SK-N-SH (cell line): ENCODE measurements around the gene SRCIN1. TPM values are rescaled to one million over a fixed set of nuclear protein-coding genes. Genes with fewer than 3 reads are reported as not detected.

ENCODE experiments used
- CTCF ChIA-PET: fragments of 300-600, 350-600 bp; formaldehyde crosslinking; extraction: SDS; loops from one replicate; lab custom pipeline; 2021; lab: Yijun Ruan, JAX
- POLR2A ChIA-PET: fragments of 350-600 bp; sonication (Branson Sonifier 250); formaldehyde crosslinking; extraction: SDS; loops from one replicate; lab custom pipeline; 2020; ENCODE audit warnings: antibody characterized with exemption, inconsistent platforms; lab: Yijun Ruan, JAX
- DNase-seq: peaks from one replicate; pipeline ENCODE4 v3.0.0; 2012
- H2AFZ ChIP-seq: fragments of 200-600 bp; sonication (generic); 2 replicates; pipeline ENCODE4 v1.8.1; 2016; ENCODE audit warnings: antibody characterized with exemption, mild to moderate bottlenecking, low read depth
- H3F3A ChIP-seq: fragments of 200-600 bp; sonication (generic); replicated peaks from 2 replicates; pipeline ENCODE3; 2016; ENCODE audit warnings: antibody characterized with exemption, mild to moderate bottlenecking; ENCODE audit not compliant: insufficient read depth
- H3K27ac ChIP-seq, 2 experiments: fragments of 200-500 bp in 1 of 2; fragments of 200-600 bp in 1 of 2; sonication (Bioruptor generic) in 1 of 2; sonication (generic), shearing (Covaris generic) in 1 of 2; 2 replicates each; pipeline versions ENCODE4 v1.5.1 to v1.6.1; 2014 to 2016; ENCODE audit warnings: low read depth in 2 of 2, inconsistent platforms in 1 of 2, low read length in 1 of 2, mild to moderate bottlenecking in 1 of 2, mixed read lengths in 1 of 2
- H3K27me3 ChIP-seq: fragments of 200-600 bp; sonication (generic), shearing (Covaris generic); 2 replicates; pipeline ENCODE4 v1.6.1; 2016; ENCODE audit warnings: mixed run types; ENCODE audit not compliant: insufficient read depth
- H3K36me3 ChIP-seq, 2 experiments: fragments of 200-500 bp in 1 of 2; fragments of 200-600 bp in 1 of 2; sonication (Bioruptor generic) in 1 of 2; sonication (generic) in 1 of 2; replicated peaks in 1 of 2; 2 replicates each; pipeline versions ENCODE3 to v1.5.1; 2014 to 2016; ENCODE audit warnings: low read length in 1 of 2, mild to moderate bottlenecking in 1 of 2; ENCODE audit not compliant: insufficient read depth in 2 of 2, control insufficient read depth in 1 of 2
- H3K4me1 ChIP-seq, 2 experiments: fragments of 200-500 bp in 1 of 2; fragments of 200-600 bp in 1 of 2; sonication (Bioruptor generic) in 1 of 2; sonication (generic), shearing (Covaris generic) in 1 of 2; 2 replicates each; pipeline versions ENCODE4 v1.5.1 to v1.6.1; 2014 to 2016; ENCODE audit warnings: low read depth in 1 of 2, low read length in 1 of 2, mixed run types in 1 of 2; ENCODE audit not compliant: insufficient read depth in 2 of 2, control insufficient read depth in 1 of 2
- H3K4me2 ChIP-seq: fragments of 200-600 bp; sonication (generic), shearing (Covaris generic); 2 replicates; pipeline ENCODE4 v1.6.1; 2017; ENCODE audit warnings: mixed run types
- H3K4me3 ChIP-seq, 2 experiments: fragments of 200-500 bp in 1 of 2; fragments of 200-600 bp in 1 of 2; sonication (Bioruptor generic) in 1 of 2; sonication (generic), shearing (Covaris generic) in 1 of 2; 2 replicates each; pipeline versions ENCODE4 v1.5.1 to v1.8.1; 2014 to 2016; ENCODE audit warnings: low read depth in 2 of 2, inconsistent platforms in 1 of 2, low read length in 1 of 2, mild to moderate bottlenecking in 1 of 2, mixed read lengths in 1 of 2, moderate library complexity in 1 of 2
- H3K79me2 ChIP-seq: fragments of 200-600 bp; sonication (generic); 2 replicates; pipeline ENCODE4 v1.8.1; 2017; ENCODE audit warnings: mild to moderate bottlenecking; ENCODE audit not compliant: insufficient read depth
- H3K9ac ChIP-seq: fragments of 200-600 bp; sonication (generic); 2 replicates; pipeline ENCODE4 v1.6.1; 2017; ENCODE audit warnings: mixed run types
- H3K9me2 ChIP-seq: fragments of 200-600 bp; sonication (generic); 2 replicates; pipeline ENCODE4 v1.6.1; 2017; ENCODE audit warnings: mixed run types
- H3K9me3 ChIP-seq: fragments of 200-600 bp; sonication (generic); 2 replicates; pipeline ENCODE4 v1.6.1; 2017; ENCODE audit warnings: mixed run types, mild to moderate bottlenecking, moderate library complexity
- H4K20me1 ChIP-seq: fragments of 200-600 bp; sonication (generic); 2 replicates; pipeline ENCODE4 v1.6.1; 2017; ENCODE audit warnings: mild to moderate bottlenecking, mixed run types; ENCODE audit not compliant: insufficient read depth
- CTCF ChIP-seq: fragments of 200-600 bp; sonication (generic); IDR thresholded peaks from 2 replicates; pipeline ENCODE4 v1.6.1; 2017; ENCODE audit warnings: antibody characterized with exemption, mild to moderate bottlenecking, moderate library complexity
- EP300 ChIP-seq, 2 experiments: IDR thresholded peaks; 2 replicates each; pipeline versions ENCODE4 v1.4.0 to v1.6.1; 2012; ENCODE audit warnings: borderline replicate concordance in 1 of 2, low read depth in 1 of 2, low read length in 1 of 2
- FOSL2 ChIP-seq: IDR thresholded peaks from 2 replicates; pipeline ENCODE4 v1.4.0; 2012; ENCODE audit warnings: low read depth, mild to moderate bottlenecking, moderate library complexity, borderline replicate concordance
- FOXJ3 ChIP-seq: sonication (generic); formaldehyde crosslinking; IDR thresholded peaks from 2 replicates; pipeline ENCODE4 v1.5.1; 2020; ENCODE audit warnings: mild to moderate bottlenecking, missing genetic modification reagents
- FOXM1 ChIP-seq: IDR thresholded peaks from 2 replicates; pipeline ENCODE4 v1.4.0; 2012; ENCODE audit warnings: low read depth, mild to moderate bottlenecking
- GATA2 ChIP-seq: sonication (generic); formaldehyde crosslinking; IDR thresholded peaks from 2 replicates; pipeline ENCODE4 v1.5.0; 2020; ENCODE audit warnings: mild to moderate bottlenecking, missing genetic modification reagents
- IRF3 ChIP-seq: fragments of 150-350 bp; IDR thresholded peaks from 2 replicates; pipeline ENCODE4 v1.6.1; 2016; ENCODE audit warnings: mild to moderate bottlenecking, low read depth, low read length
- JUND ChIP-seq: IDR thresholded peaks from 2 replicates; pipeline ENCODE4 v1.4.0; 2012
- MAX ChIP-seq: IDR thresholded peaks from 2 replicates; pipeline ENCODE4 v1.4.0; 2012; ENCODE audit warnings: low read depth
- MEF2A ChIP-seq: IDR thresholded peaks from 2 replicates; pipeline ENCODE4 v1.4.0; 2012; ENCODE audit warnings: low read depth, borderline replicate concordance
- NFIC ChIP-seq: IDR thresholded peaks from 2 replicates; pipeline ENCODE4 v1.4.0; 2012; ENCODE audit warnings: borderline replicate concordance
- NRF1 ChIP-seq: IDR thresholded peaks from 2 replicates; pipeline ENCODE4 v1.6.1; 2012; ENCODE audit warnings: low read depth, mild to moderate bottlenecking, low read length
- RAD21 ChIP-seq: IDR thresholded peaks from 2 replicates; pipeline ENCODE4 v1.6.1; 2012; ENCODE audit warnings: mild to moderate bottlenecking, low read length
- RFX5 ChIP-seq: IDR thresholded peaks from 2 replicates; pipeline ENCODE4 v1.6.1; 2012; ENCODE audit warnings: mild to moderate bottlenecking, improper control_type of control experiment, low read length
- SMC3 ChIP-seq: IDR thresholded peaks from 2 replicates; pipeline ENCODE4 v1.6.1; 2012; ENCODE audit warnings: low read depth, low read length, improper control_type of control experiment
- TCF12 ChIP-seq: IDR thresholded peaks from 2 replicates; pipeline ENCODE4 v1.4.0; 2012
- USF2 ChIP-seq: fragments of 150-350 bp; IDR thresholded peaks from 2 replicates; pipeline ENCODE4 v1.6.1; 2017; ENCODE audit warnings: antibody characterized with exemption, low read length, low read depth, borderline replicate concordance
- YY1 ChIP-seq: IDR thresholded peaks from 2 replicates; pipeline ENCODE4 v1.4.0; 2012; ENCODE audit warnings: low read depth, mild to moderate bottlenecking
- WGBS: methylation state at CpG from one replicate; pipeline ENCODE4 v1.1.6; 2017; ENCODE audit warnings: low lambda C conversion rate; 5-methylcytosine and 5-hydroxymethylcytosine counted together
- polyA plus RNA-seq, 3 experiments: library from polyadenylated mRNA; depleted of rRNA; stranded (reverse); fragments of >200 nt; gene quantifications; 2 replicates each; pipeline ENCODE4 v1.2.3, GENCODE V29; 2012

Gene SRCIN1
- polyA plus RNA-seq, 1 of the 3 experiments (the other 2 are of a cell fraction), result 1.0 TPM

- no peak overlapping the region for H3K9ac ChIP-seq
- no peak overlapping the region for H3K4me3 ChIP-seq
- no peaks in the 10 kb centered on the region for H3K79me2 ChIP-seq
- no peaks in the 10 kb centered on the region for H3F3A ChIP-seq
- CTCF ChIA-PET, result interaction anchor here (0.7 to 5.2 kb wide), 6 partner anchors 14 to 124 kb away, joined by 3 to 21 read pairs (median 5); no protein-coding TSS in a partner anchor
- 72% methylated on average over 11 of the region's 20 CpGs for WGBS
- no peak overlapping the region for H2AFZ ChIP-seq
- no peak overlapping the region for H3K4me2 ChIP-seq
- no peaks in the 10 kb centered on the region for H3K9me2 ChIP-seq
- POLR2A ChIA-PET, result no interaction called here
- no peak overlapping the region for H3K27ac ChIP-seq
- no peaks in the 10 kb centered on the region; a peak in 1 of 4 replicates for H3K4me1 ChIP-seq
- no peaks in the 10 kb centered on the region for H3K27me3 ChIP-seq
- no peaks in the 10 kb centered on the region for H4K20me1 ChIP-seq
- no peak for DNase-seq
- TF ChIP-seq NFIC, result no peak
- no peak for TF ChIP-seq JUND
- TF ChIP-seq GATA2 (CRISPR knock-in tag), result no peak
- TF ChIP-seq IRF3, result no peak
- TF ChIP-seq RFX5, result no peak
- TF ChIP-seq YY1, result no peak
- no peak for TF ChIP-seq SMC3
- TF ChIP-seq RAD21, result no peak
- no peak for TF ChIP-seq TCF12
- TF ChIP-seq FOSL2, result no peak
- no peaks in the 10 kb centered on the region for H3K9me3 ChIP-seq
- no peaks in the 10 kb centered on the region for H3K36me3 ChIP-seq
Measured at GRCh38 chr17:38543403-38544174, 62.2 kb downstream of the SRCIN1 start.

- no peak overlapping the region for H2AFZ ChIP-seq
- no peaks in the 10 kb centered on the region for H3F3A ChIP-seq
- no peak overlapping the region for H3K4me2 ChIP-seq
- H3K27ac ChIP-seq, result no peak overlapping the region
- no peak for DNase-seq
- no peak for TF ChIP-seq EP300 (IDR thresholded peaks at IDR 0.05; ENCODE audit: borderline replicate concordance in 1 of 2, low read depth in 1 of 2, low read length in 1 of 2)
- no peak for TF ChIP-seq RAD21
- TF ChIP-seq SMC3, result no peak
- TF ChIP-seq NRF1, result no peak
- TF ChIP-seq USF2, result no peak
- TF ChIP-seq MAX, result no peak
- no peak for TF ChIP-seq MEF2A
- TF ChIP-seq GATA2 (CRISPR knock-in tag), result no peak
- no peak for TF ChIP-seq FOXJ3
- no peak for TF ChIP-seq FOXM1
- no peak for TF ChIP-seq TCF12
- no peak for TF ChIP-seq CTCF
- no peak for TF ChIP-seq JUND
- no peaks in the 10 kb centered on the region for H3K36me3 ChIP-seq
- ChIA-PET POLR2A (no interaction called here), CTCF (interaction anchor here (0.6 to 5.2 kb wide), 8 partner anchors 10 to 126 kb away, joined by 3 to 21 read pairs (median 5); no protein-coding TSS in a partner anchor)
- H3K9ac ChIP-seq, result no peak overlapping the region
- no peaks in the 10 kb centered on the region for H3K9me3 ChIP-seq
- no peaks in the 10 kb centered on the region for H3K27me3 ChIP-seq
- no peaks in the 10 kb centered on the region for H3K9me2 ChIP-seq
- no peak overlapping the region for H3K4me3 ChIP-seq
- no peaks in the 10 kb centered on the region for H4K20me1 ChIP-seq
- H3K79me2 ChIP-seq, result no peaks in the 10 kb centered on the region
- no peaks in the 10 kb centered on the region; a peak in 1 of 4 replicates for H3K4me1 ChIP-seq
- WGBS, result 86% methylated on average over 8 of the region's 8 CpGs
Measured at GRCh38 chr17:38542286-38542685, 63.5 kb downstream of the SRCIN1 start.
